Ovary (tissue), 9 donors: ENCODE measurements around the gene FRMD3. TPM values are rescaled to one million over a fixed set of nuclear protein-coding genes. Genes with fewer than 3 reads are reported as not detected.

Experiments
- DNase-seq, 5 donors: peaks; one replicate each; pipeline ENCODE4 v3.0.0-alpha.2; 2019 to 2020
- H3K27ac ChIP-seq, 2 donors: fragments of 200-600 bp; one replicate each; pipeline versions ENCODE4 v1.5.1 to v1.8.0; 2019 to 2022
- H3K27me3 ChIP-seq: fragments of 200-600 bp; one replicate; pipeline ENCODE4 v1.8.0; 2022
- H3K36me3 ChIP-seq: fragments of 200-600 bp; sonication (generic); one replicate; pipeline ENCODE4 v1.5.1; 2019
- H3K4me1 ChIP-seq: one replicate; pipeline ENCODE4 v1.8.1; 2013; ENCODE audit warnings: mild to moderate bottlenecking, moderate library complexity; ENCODE audit not compliant: insufficient read depth
- H3K4me3 ChIP-seq: fragments of 200-600 bp; sonication (generic); one replicate; pipeline ENCODE4 v1.5.1; 2017
- H3K9me3 ChIP-seq, 2 donors: fragments of 200-600 bp in 1 of 2; sonication (generic) in 1 of 2; one replicate each; pipeline versions ENCODE4 v1.5.1 to v1.8.1; 2013 to 2019; ENCODE audit warnings: mild to moderate bottlenecking in 1 of 2, moderate library complexity in 1 of 2
- EP300 ChIP-seq: sonication (generic); formaldehyde crosslinking; IDR thresholded peaks from one replicate; pipeline ENCODE4 v1.6.1; 2017; ENCODE audit warnings: antibody characterized with exemption
- POLR2A ChIP-seq: fragments of 450-650 bp; IDR thresholded peaks from one replicate; pipeline ENCODE4 v1.6.1; 2017; ENCODE audit warnings: antibody characterized with exemption, mild to moderate bottlenecking, moderate library complexity
- WGBS, 3 donors: extraction: QIAGEN DNeasy Blood & Tissue Kit in 1 of 3; methylation state at CpG; one replicate each; pipeline versions ENCODE4 v1.1.5 to v1.1.7; 2013 to 2017; 5-methylcytosine and 5-hydroxymethylcytosine counted together
- intact Hi-C, 4 donors: fragments of 100-400 bp; cut with DNase I; formaldehyde crosslinking; loops; one replicate each; pipeline versions ENCODE4 v1.11.0 to v1.15.1; 2022 to 2023
- polyA plus RNA-seq, 2 donors: library from polyadenylated mRNA; stranded (reverse); fragments of 200-250 nt in 1 of 2; fragments of 350-450 nt in 1 of 2; fragmentation: Illumina TruSeq in 1 of 2; extraction: RNeasy Lipid Tissue Mini Kit (QIAGEN cat#74804) in 1 of 2; gene quantifications; one replicate each; pipeline ENCODE4 v1.2.3, GENCODE V29; 2013 to 2014
- total RNA-seq, 7 donors: library from RNA; depleted of rRNA in 2 of 7; stranded (reverse); fragments of >200 nt in 2 of 7; fragmentation: NEBNext Ultra II Directional in 3 of 7; extraction: Animal tissue kit (Norgen Biotek cat#: 25700) in 3 of 7; gene quantifications; one replicate each; pipeline versions ENCODE4 v1.1.0 to v1.2.4, GENCODE V29; 2016 to 2023
- TF ChIP-seq, protein P1 (sequence below), 3 donors: fragments of 450-650 bp in 2 of 3; fragments of 200-600 bp in 1 of 3; IDR thresholded peaks; one replicate each; pipeline versions ENCODE4 v1.5.1 to v1.8.0; 2016 to 2022; ENCODE audit warnings: antibody characterized with exemption in 3 of 3, mild to moderate bottlenecking in 1 of 3
- donor health status: DM: no; HTN: no; CAD: no; lungs with moderate emphysema.
- donor health status: DM: no; HTN: no; CAD: no.
- donor health status: Bipolar disorder and iron deficiency.
- donor health status: DM: yes; HTN: yes; CAD: no.
- donor health status: DM: no; HTN: no; CAD: no.
- donor health status: DM: yes; HTN: yes; CAD: no.

Gene FRMD3
- total and polyA plus RNA-seq, 9 donors = 0.83 to 9.1 (median 4.2) TPM

GRCh38 chr9:83514767-83515166, 23.4 kb downstream of the FRMD3 start:
- H3K4me3 ChIP-seq = no peak overlapping the region
- DNase-seq = no peak
- H3K9me3 ChIP-seq = no peaks in the 10 kb centered on the region
- H3K27me3 ChIP-seq = no peaks in the 10 kb centered on the region
- no peaks in the 10 kb centered on the region for H3K4me1 ChIP-seq
- 94 to 98% (median 95%) methylated on average over 2 of the region's 2 CpGs for WGBS, 3 donors
- no peaks in the 10 kb centered on the region for H3K36me3 ChIP-seq
- TF ChIP-seq, protein P1, sequence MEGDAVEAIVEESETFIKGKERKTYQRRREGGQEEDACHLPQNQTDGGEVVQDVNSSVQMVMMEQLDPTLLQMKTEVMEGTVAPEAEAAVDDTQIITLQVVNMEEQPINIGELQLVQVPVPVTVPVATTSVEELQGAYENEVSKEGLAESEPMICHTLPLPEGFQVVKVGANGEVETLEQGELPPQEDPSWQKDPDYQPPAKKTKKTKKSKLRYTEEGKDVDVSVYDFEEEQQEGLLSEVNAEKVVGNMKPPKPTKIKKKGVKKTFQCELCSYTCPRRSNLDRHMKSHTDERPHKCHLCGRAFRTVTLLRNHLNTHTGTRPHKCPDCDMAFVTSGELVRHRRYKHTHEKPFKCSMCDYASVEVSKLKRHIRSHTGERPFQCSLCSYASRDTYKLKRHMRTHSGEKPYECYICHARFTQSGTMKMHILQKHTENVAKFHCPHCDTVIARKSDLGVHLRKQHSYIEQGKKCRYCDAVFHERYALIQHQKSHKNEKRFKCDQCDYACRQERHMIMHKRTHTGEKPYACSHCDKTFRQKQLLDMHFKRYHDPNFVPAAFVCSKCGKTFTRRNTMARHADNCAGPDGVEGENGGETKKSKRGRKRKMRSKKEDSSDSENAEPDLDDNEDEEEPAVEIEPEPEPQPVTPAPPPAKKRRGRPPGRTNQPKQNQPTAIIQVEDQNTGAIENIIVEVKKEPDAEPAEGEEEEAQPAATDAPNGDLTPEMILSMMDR (IDR thresholded peaks at IDR 0.05) = no peak
- TF ChIP-seq POLR2A (no peak), EP300 (no peak)
- H3K27ac ChIP-seq = no peak overlapping the region
- intact Hi-C loops = no loop called here

GRCh38 chr9:83512621-83513020, 25.6 kb downstream of the FRMD3 start:
- Histone ChIP-seq H3K27ac (no peak overlapping the region), H3K4me1 (no peaks in the 10 kb centered on the region), H3K4me3 (no peak overlapping the region), H3K36me3 (no peaks in the 10 kb centered on the region), H3K9me3 (no peaks in the 10 kb centered on the region), H3K27me3 (no peaks in the 10 kb centered on the region)
- no peak for DNase-seq
- TF ChIP-seq, protein P1 (IDR thresholded peaks at IDR 0.05) = no peak
- no peak for TF ChIP-seq EP300
- no peak for TF ChIP-seq POLR2A
- intact Hi-C loops = no loop called here
- WGBS, 3 donors = 86 to 94% (median 87%) methylated on average over 3 of the region's 3 CpGs

DNA sequence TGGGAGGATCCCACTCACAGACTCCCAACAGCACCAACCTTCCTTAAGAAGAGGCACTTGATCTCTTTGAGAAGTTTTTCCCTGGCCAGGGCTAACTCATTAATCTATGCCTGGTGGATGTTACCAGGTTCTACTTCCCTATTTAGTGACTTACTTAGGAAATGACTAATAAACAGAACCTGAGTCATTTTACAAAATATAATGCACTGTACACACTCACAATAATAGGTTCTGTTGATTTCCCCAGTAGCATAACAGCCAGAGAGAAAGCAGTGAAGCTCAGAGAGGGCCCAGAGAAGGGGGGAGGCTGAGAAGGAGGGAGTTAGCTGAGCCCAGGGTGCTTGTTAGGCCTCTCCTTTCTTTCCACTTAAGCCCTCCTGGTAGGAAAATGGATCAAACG, 27.1 kb downstream of the FRMD3 start:
- Histone ChIP-seq H3K4me3 (no peak overlapping the region), H3K27ac (no peak overlapping the region), H3K4me1 (no peaks in the 10 kb centered on the region), H3K9me3 (no peaks in the 10 kb centered on the region), H3K36me3 (no peaks in the 10 kb centered on the region), H3K27me3 (no peaks in the 10 kb centered on the region)
- intact Hi-C loops = no loop called here
- TF ChIP-seq, protein P1 (IDR thresholded peaks at IDR 0.05) = no peak
- TF ChIP-seq EP300 = no peak
- no peak for TF ChIP-seq POLR2A
- WGBS, 3 donors = 58 to 79% (median 64%) methylated on average over 1 of the region's 1 CpG
- DNase-seq = no peak

- WGBS, 3 donors = 8 to 13% (median 9%) methylated on average over 8 of the region's 8 CpGs
- intact Hi-C loops = no loop called here
- no peaks in the 10 kb centered on the region for H3K9me3 ChIP-seq
- H3K27me3 ChIP-seq = no peaks in the 10 kb centered on the region
- no peak overlapping the region for H3K27ac ChIP-seq
- DNase-seq = no peak
- H3K4me1 ChIP-seq = no peaks in the 10 kb centered on the region
- H3K4me3 ChIP-seq = no peak overlapping the region
- H3K36me3 ChIP-seq = no peaks in the 10 kb centered on the region
- TF ChIP-seq POLR2A (no peak), EP300 (no peak)
- TF ChIP-seq, protein P1 (IDR thresholded peaks at IDR 0.05) = no peak
These were observed 28.8 kb downstream of the FRMD3 start for GRCh38 chr9:83509402-83509801.

- Histone ChIP-seq H3K4me3 (no peak overlapping the region), H3K4me1 (peaks cover 1% of the 10 kb centered on the region), H3K27me3 (no peaks in the 10 kb centered on the region), H3K36me3 (no peaks in the 10 kb centered on the region), H3K9me3 (no peaks in the 10 kb centered on the region), H3K27ac (no peak overlapping the region)
- no peak for DNase-seq
- TF ChIP-seq POLR2A = no peak
- no peak for TF ChIP-seq EP300
- TF ChIP-seq, protein P1 (IDR thresholded peaks at IDR 0.05) = no peak
- WGBS, 3 donors = 86 to 90% (median 88%) methylated on average over 4 of the region's 4 CpGs
- intact Hi-C loops = no loop called here
These were observed 30.1 kb downstream of the FRMD3 start for GRCh38 chr9:83508067-83508466.
